ENCODE results near the gene ZMIZ1. TPM values are rescaled to one million over a fixed set of nuclear protein-coding genes. Genes with fewer than 3 reads are reported as not detected.
A peak's percentile ranks its signal among the peaks of the same experiment; 100 is the strongest.

The ZMIZ1 gene
- total RNA-seq, 1 donor, result 23.3 TPM

DNA sequence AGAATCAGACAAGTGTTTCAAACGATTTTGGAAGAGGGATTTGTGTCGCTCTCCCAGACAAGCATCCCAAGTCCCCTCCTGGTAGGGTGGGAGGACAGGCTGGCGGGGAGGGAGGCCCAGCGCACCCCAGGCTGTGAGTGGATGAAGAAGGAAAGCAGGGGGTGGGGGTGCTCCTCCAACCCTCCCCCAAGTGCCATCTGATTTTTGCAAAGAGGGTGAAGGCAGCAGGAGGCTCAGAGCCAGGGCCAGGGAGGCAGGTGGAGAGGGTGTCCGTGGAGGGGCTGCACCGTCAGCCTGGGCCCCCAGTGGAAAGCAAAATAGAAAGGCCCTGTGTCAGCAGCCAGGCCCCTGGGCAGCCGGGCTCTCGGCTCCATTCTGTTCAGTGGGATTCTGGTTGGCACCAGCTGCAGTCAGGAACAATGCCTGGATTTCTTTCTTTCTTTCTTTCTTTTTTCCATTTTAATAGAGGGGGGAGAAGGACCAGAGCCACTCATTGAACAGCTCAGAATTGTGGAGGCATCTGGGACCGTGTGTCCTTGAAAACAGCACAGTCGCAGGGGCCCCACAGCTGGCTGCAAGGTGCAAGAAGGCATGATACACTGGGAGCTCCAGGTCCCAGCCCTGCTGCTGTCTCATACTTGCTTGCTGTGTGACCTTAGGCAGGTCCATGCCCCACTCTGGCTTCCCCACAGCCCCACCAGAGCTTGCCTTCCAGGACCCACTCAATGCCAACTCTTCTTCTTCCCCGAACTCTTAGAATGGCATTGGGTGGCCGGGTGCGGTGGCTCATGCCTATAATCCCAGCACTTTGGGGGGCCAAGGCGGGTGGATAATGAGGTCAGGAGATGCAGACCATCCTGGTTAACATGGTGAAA lies 7.1 kb upstream of the ZMIZ1 start:
- TF ChIP-seq, protein P1, sequence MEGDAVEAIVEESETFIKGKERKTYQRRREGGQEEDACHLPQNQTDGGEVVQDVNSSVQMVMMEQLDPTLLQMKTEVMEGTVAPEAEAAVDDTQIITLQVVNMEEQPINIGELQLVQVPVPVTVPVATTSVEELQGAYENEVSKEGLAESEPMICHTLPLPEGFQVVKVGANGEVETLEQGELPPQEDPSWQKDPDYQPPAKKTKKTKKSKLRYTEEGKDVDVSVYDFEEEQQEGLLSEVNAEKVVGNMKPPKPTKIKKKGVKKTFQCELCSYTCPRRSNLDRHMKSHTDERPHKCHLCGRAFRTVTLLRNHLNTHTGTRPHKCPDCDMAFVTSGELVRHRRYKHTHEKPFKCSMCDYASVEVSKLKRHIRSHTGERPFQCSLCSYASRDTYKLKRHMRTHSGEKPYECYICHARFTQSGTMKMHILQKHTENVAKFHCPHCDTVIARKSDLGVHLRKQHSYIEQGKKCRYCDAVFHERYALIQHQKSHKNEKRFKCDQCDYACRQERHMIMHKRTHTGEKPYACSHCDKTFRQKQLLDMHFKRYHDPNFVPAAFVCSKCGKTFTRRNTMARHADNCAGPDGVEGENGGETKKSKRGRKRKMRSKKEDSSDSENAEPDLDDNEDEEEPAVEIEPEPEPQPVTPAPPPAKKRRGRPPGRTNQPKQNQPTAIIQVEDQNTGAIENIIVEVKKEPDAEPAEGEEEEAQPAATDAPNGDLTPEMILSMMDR (IDR thresholded peaks at IDR 0.05; ENCODE audit: insufficient read depth, low read depth, low read length), result no peak
- H3K4me3 ChIP-seq (ENCODE audit: low read depth, low read length), result no peak overlapping the region
- DNase-seq (ENCODE audit: low read depth), result no peak

DNA sequence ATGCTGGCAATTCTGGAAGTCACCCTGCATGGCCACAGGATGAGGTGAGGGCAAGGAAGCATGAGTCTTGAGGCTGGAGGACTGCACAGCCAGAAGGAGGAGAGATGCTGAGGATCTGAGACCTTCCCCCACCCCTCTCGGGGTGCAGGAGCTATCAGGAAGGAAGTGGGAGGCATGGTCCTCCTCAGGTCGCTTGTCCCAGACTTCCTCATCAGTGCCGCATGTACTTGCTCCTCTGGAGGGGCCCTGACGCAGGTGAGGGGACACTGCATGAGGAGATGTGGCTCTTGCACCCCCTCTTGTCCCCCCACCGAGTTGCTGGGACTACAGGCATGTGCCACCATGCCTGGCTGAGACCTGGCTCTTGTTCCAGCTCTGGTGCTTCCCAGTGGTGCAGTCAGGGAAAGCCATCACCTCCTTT lies 5.7 kb upstream of the ZMIZ1 start:
- H3K4me3 ChIP-seq (ENCODE audit: low read depth, low read length), result no peak overlapping the region
- DNase-seq (ENCODE audit: low read depth), result no peak
- TF ChIP-seq, protein P1 (IDR thresholded peaks at IDR 0.05; ENCODE audit: insufficient read depth, low read depth, low read length), result no peak

DNA sequence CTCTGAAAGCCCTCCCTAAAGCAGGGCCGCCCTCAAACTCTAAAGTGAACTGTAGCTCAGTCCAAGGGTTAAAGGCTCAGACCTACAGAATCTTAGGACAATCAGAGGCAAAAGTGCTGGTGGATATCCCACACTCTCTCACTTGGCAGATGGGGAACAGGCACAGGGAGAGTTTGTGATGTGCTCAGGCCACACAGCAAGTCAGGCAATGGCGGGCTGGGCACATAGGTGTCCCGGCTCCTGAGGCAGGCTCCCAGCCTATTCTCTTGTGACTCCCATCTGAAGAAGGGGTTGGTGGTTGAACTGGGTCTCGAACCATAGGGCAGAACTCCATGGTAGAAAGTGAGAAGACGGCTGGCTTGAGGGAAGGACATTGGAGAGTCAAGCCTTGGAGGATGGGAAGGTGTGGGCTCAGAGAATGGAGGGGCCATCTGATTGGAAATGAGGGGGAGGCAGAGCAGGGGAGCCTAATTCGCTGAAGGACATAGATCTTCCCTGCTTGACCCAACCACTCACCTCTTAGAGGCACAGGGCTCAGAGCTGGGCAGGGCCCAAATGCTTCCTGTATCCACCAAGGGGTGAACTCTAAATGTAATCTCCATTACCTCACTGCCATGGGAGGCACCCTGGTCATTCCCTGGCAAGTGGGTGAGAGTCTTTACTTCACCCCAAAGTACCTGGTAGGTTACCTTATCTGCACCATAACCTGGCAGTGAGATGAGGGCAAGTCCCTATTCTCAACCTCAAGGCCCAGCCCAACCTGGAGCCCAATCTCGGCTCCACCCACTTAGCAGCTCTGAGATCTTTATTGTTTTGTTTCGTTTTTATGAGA lies 4.9 kb upstream of the ZMIZ1 start:
- TF ChIP-seq, protein P1 (IDR thresholded peaks at IDR 0.05; ENCODE audit: insufficient read depth, low read depth, low read length), result no peak
- DNase-seq (ENCODE audit: low read depth), result no peak
- H3K4me3 ChIP-seq (ENCODE audit: low read depth, low read length), result no peak overlapping the region

DNA sequence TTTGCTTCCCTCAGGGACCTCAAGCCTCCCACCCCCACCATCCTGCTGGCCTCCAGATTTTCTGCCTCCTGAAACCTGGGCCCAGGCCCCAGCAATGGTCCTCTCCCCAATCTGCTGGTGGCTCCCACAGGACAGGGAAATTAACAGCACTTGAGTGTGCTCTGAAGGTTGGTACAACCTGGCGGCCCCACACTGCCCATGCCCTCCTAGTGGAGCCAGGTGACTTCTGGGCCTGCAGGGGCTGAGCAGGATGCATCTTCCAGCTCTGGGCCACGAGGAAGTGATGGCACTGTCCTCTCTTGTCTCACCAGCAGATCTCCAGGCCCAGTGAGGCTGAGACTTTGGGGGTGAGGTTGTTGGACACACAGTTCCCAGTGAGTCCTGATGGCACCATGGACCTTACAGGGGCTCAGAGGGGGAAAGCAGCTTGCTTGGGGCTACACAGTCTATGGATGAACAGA lies 3.6 kb upstream of the ZMIZ1 start:
- no peak for DNase-seq (ENCODE audit: low read depth)
- no peak overlapping the region for H3K4me3 ChIP-seq (ENCODE audit: low read depth, low read length)
- TF ChIP-seq, protein P1 (IDR thresholded peaks at IDR 0.05; ENCODE audit: insufficient read depth, low read depth, low read length), result no peak

DNA sequence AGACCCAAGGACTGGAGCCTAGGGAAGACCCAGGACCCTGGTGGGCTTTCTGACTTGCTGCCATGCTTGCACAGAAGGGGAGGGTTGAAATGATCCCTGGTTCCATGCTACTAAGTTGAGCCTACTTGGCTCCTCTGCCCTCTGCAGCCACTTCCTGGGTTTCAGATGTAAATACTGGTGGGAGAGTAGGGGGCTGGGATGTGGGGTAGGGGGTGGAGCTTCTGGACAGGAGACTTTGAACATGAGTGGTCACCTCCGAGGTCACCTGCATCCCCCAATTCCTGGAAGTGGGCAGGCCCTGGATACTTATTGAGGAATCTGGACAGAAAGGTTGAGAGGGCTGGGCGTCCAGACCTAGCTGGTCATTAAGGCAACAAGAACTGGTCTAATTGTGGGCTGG lies 2.9 kb upstream of the ZMIZ1 start:
- TF ChIP-seq, protein P1 (IDR thresholded peaks at IDR 0.05; ENCODE audit: insufficient read depth, low read depth, low read length), result no peak
- DNase-seq (ENCODE audit: low read depth), result no peak

DNA sequence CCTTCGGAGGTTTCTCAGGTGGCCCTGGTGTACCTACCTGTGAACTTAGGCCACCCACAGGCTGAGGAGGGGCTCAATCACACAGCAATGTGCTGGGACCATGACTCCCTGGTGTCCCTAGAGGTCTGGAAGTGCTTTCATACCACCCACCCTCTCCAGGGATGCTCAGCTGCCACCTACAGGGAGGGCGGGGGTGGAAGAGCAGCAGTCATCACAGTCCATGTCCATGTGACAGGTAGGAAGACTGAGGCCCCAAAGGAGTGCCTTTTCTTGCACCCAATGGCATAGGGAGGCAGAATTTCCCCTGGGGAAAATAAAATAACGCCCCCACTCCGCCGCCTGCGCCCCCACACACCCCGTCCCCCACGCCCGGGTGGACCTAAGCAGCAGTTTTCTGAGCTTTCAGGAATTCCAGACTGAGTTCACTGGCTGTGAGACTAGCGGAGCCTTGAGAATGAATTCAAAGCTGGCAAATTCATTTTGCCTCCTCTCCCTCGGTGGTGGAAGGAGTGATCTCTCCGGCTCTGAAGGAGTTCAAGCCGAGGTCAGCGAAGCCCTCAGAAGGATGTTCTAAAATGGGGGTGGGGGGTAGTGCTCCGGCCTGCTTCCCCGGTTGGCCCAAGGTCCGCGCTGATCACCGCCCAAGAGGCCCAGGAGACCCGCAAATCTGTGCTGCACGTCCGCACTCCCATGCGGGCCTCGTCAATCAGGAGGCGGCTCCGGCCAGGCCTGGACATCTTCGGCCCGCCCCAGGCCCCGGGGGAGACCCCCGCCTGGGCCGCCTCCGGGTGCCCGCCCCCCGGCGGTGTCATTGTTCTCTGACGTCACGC lies 2.1 kb upstream of the ZMIZ1 start:
- peak overlapping the region; percentile 99 for H3K4me3 ChIP-seq (ENCODE audit: low read depth, low read length)
- no peak for DNase-seq (ENCODE audit: low read depth)
- TF ChIP-seq, protein P1 (IDR thresholded peaks at IDR 0.05; ENCODE audit: insufficient read depth, low read depth, low read length), result no peak

More for the DNA sequence above, 2.9 kb upstream of the ZMIZ1 start:
- no peak overlapping the region for H3K4me3 ChIP-seq (ENCODE audit: low read depth, low read length)
